HepG2 (cell line): Measurements from ENCODE around the gene PLAC9.

Experiments
- CREB1 ChIP-seq, 2 experiments: fragments of 450-650 bp in 1 of 2; IDR thresholded peaks; 2 replicates each; pipeline ENCODE4 v1.6.1; 2016 to 2017; ENCODE audit warnings: control low read depth in 1 of 2, mild to moderate bottlenecking in 1 of 2, missing compliant biosample characterization in 1 of 2, missing genetic modification characterization in 1 of 2
- EZH2 ChIP-seq: conservative IDR thresholded peaks from 2 replicates; pipeline ENCODE4 v1.6.1; 2012; ENCODE audit warnings: mild to moderate bottlenecking, low read depth, low read length, moderate library complexity

- TF ChIP-seq EZH2 (no peak), CREB1 (IDR thresholded peaks at IDR 0.05) (no peak), CREB1 (CRISPR knock-in tag; IDR thresholded peaks at IDR 0.05) (no peak)
Measured at GRCh38 chr10:80150172-80150571, 17.6 kb downstream of the PLAC9 start.
